ENCODE measurements around the gene WDR75. TPM values are rescaled to one million over a fixed set of nuclear protein-coding genes. Genes with fewer than 3 reads are reported as not detected.

The WDR75 gene
- total and polyA plus RNA-seq, 9 of the 15 experiments (the other 6 are each of a cell fraction or from before 2014, with no cell fraction given), result 50.9 to 111 (median 76.4) TPM

DNA sequence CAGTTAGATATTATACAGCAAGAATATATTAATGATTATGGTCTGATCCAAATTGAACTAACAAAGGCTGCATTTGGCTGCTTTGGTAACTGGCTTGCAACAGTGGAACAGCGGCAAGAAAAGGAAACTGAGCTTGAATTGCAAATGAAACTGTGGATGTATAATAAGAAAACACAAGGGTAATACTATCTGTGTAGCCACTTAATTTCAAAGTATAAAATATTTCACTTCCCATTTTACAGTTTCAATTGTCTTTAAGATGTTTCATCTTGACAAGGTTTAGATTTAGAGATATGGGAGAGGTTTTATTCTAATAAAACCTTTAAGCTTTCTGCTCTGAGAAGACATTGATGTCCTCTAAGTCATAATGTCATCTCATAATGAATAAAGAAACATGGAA is 23.8 kb downstream of the WDR75 start:
- Histone ChIP-seq H4K20me1 (replicated peaks; ENCODE audit: control insufficient read depth, insufficient read depth, low read length) (no peaks in the 10 kb centered on the region), H3K27me3 (ENCODE audit: control insufficient read depth in 2 of 2, insufficient read depth in 2 of 2, low read length in 2 of 2) (no peaks in the 10 kb centered on the region), H3K27ac (ENCODE audit: extremely low read depth, low read depth, low read length) (no peak overlapping the region), H3K36me3 (ENCODE audit: control insufficient read depth, insufficient read depth, low read length) (peaks cover 96% of the 10 kb centered on the region), H3K79me2 (ENCODE audit: control insufficient read depth, insufficient read depth, low read length) (no peaks in the 10 kb centered on the region), H3K9me1 (ENCODE audit: control insufficient read depth, insufficient read depth, low read length) (no peaks in the 10 kb centered on the region), H3K9me3 (replicated peaks; ENCODE audit: control insufficient read depth, insufficient read depth, low read depth, low read length) (no peaks in the 10 kb centered on the region), H3K4me1 (replicated peaks in 1 of 2; ENCODE audit: control insufficient read depth in 2 of 2, insufficient read depth in 2 of 2, low read length in 2 of 2) (peaks cover 0 to 7% of the 10 kb centered on the region in 2 experiments; a peak in 2 of 5 replicates), H3K4me2 (ENCODE audit: insufficient read depth, low read length) (no peak overlapping the region), H2AFZ (ENCODE audit: low read depth, low read length) (no peak overlapping the region), H3K9ac (ENCODE audit: insufficient read depth in 1 of 2, low read depth in 2 of 2, low read length in 2 of 2) (no peak overlapping the region), H3K4me3 (no peak overlapping the region)
- FAIRE-seq, result no peak
- DNase-seq (ENCODE audit: extremely low read depth in 1 of 4, low spot score in 3 of 4), result no peak
- TF ChIP-seq NR2F6 (CRISPR knock-in tag; IDR thresholded peaks at IDR 0.05) (no peak), ATF7 (IDR thresholded peaks at IDR 0.05) (no peak), XRCC4 (IDR thresholded peaks at IDR 0.05; ENCODE audit: extremely low read depth, insufficient read depth, insufficient read length) (no peak), JUND (IDR thresholded peaks at IDR 0.05; ENCODE audit: borderline replicate concordance, low read depth, low read length) (no peak), JUND (tag; IDR thresholded peaks at IDR 0.05; ENCODE audit: borderline replicate concordance, low read depth, low read length) (no peak), ZNF695 (CRISPR knock-in tag; IDR thresholded peaks at IDR 0.05) (no peak), ZNF431 (CRISPR knock-in tag; IDR thresholded peaks at IDR 0.05) (no peak), MECOM (CRISPR knock-in tag; IDR thresholded peaks at IDR 0.05) (no peak)
- TF ChIP-seq, protein P1, sequence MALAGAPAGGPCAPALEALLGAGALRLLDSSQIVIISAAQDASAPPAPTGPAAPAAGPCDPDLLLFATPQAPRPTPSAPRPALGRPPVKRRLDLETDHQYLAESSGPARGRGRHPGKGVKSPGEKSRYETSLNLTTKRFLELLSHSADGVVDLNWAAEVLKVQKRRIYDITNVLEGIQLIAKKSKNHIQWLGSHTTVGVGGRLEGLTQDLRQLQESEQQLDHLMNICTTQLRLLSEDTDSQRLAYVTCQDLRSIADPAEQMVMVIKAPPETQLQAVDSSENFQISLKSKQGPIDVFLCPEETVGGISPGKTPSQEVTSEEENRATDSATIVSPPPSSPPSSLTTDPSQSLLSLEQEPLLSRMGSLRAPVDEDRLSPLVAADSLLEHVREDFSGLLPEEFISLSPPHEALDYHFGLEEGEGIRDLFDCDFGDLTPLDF (CRISPR knock-in tag; IDR thresholded peaks at IDR 0.05), result no peak
- TF ChIP-seq, protein P2, sequence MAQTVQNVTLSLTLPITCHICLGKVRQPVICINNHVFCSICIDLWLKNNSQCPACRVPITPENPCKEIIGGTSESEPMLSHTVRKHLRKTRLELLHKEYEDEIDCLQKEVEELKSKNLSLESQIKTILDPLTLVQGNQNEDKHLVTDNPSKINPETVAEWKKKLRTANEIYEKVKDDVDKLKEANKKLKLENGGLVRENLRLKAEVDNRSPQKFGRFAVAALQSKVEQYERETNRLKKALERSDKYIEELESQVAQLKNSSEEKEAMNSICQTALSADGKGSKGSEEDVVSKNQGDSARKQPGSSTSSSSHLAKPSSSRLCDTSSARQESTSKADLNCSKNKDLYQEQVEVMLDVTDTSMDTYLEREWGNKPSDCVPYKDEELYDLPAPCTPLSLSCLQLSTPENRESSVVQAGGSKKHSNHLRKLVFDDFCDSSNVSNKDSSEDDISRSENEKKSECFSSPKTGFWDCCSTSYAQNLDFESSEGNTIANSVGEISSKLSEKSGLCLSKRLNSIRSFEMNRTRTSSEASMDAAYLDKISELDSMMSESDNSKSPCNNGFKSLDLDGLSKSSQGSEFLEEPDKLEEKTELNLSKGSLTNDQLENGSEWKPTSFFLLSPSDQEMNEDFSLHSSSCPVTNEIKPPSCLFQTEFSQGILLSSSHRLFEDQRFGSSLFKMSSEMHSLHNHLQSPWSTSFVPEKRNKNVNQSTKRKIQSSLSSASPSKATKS (CRISPR knock-in tag; IDR thresholded peaks at IDR 0.05), result no peak
- CTCF ChIA-PET (ENCODE audit: low intra/inter-chr PET ratio), result no interaction called here
- in situ Hi-C loops (cut with MboI) (no loop called here), intact Hi-C loops (cut with micrococcal nuclease) (no loop called here)
- POLR2A ChIA-PET, result no interaction called here
- no peak for ATAC-seq
- 75% methylated on average over 1 of the region's 1 CpG for WGBS (ENCODE audit: insufficient coverage, low coverage, missing lambda C conversion rate)
- BruUV-seq (replicated peaks), result no TSS peak
